ENCODE measurements around the gene PALLD. TPM values are rescaled to one million over a fixed set of nuclear protein-coding genes. Genes with fewer than 3 reads are reported as not detected.

Gene PALLD
- polyA plus RNA-seq, 1 donor (not counting 4 experiments of a cell fraction or from before 2014, with no cell fraction given) = 136 TPM

- TF ChIP-seq CTCF (optimal IDR thresholded peaks at IDR 0.05 in 1 of 3, IDR thresholded peaks at IDR 0.05 in 1 of 3, conservative IDR thresholded peaks at IDR 0.05 in 1 of 3; ENCODE audit: extremely low read depth in 1 of 3, insufficient read depth in 2 of 3, low read length in 3 of 3) = no peak
- no peak for TF ChIP-seq EZH2 (IDR thresholded peaks at IDR 0.05; ENCODE audit: low read length)
- H3K79me2 ChIP-seq (ENCODE audit: control insufficient read depth, insufficient read depth, low read length) = peaks cover 94% of the 10 kb centered on the region
- H3K4me2 ChIP-seq (ENCODE audit: control insufficient read depth, extremely low read depth, insufficient read depth, low read depth, low read length) = no peak overlapping the region
- H3K36me3 ChIP-seq (ENCODE audit: control insufficient read depth in 2 of 2, extremely low read depth in 1 of 2, insufficient read depth in 2 of 2, low read length in 2 of 2) = peaks cover 17 to 34% of the 10 kb centered on the region in 2 experiments
- peaks cover 11% of the 10 kb centered on the region for H4K20me1 ChIP-seq (ENCODE audit: control insufficient read depth, extremely low read depth, insufficient read depth, low read length)
- dilution Hi-C loops (cut with MboI; ENCODE audit: extremely low pct_ligation_motif_present, low sequenced_read_pairs) = no loop called here
- peaks cover 3% of the 10 kb centered on the region for H3K9me1 ChIP-seq (ENCODE audit: control insufficient read depth, extremely low read depth, insufficient read depth, low read length)
- H3K27me3 ChIP-seq (ENCODE audit: control insufficient read depth, extremely low read depth, insufficient read depth, low read length) = no peaks in the 10 kb centered on the region
- no peaks in the 10 kb centered on the region for H3K9me3 ChIP-seq (ENCODE audit: control insufficient read depth, low read depth, low read length)
- no peak for DNase-seq (ENCODE audit: low read depth, low spot score)
- no peak overlapping the region for H3K27ac ChIP-seq (ENCODE audit: control insufficient read depth, insufficient read depth, low read length)
- no peak for FAIRE-seq
- no peak overlapping the region for H3K4me3 ChIP-seq (ENCODE audit: control insufficient read depth in 2 of 3, extremely low read depth in 1 of 3, insufficient read depth in 2 of 3, low read depth in 1 of 3, low read length in 3 of 3)
- H2AFZ ChIP-seq (ENCODE audit: control insufficient read depth, low read length) = no peak overlapping the region
- peaks cover 29% of the 10 kb centered on the region for H3K4me1 ChIP-seq (ENCODE audit: control insufficient read depth, extremely low read depth, insufficient read depth, low read length)
- no peak overlapping the region for H3K9ac ChIP-seq (ENCODE audit: control insufficient read depth, extremely low read depth, insufficient read depth, low read length)
These were observed 367.1 kb downstream of the PALLD start for GRCh38 chr4:168863719-168864647.

- Histone ChIP-seq H3K79me2 (ENCODE audit: control insufficient read depth, insufficient read depth, low read length) (peaks cover 95% of the 10 kb centered on the region), H3K36me3 (ENCODE audit: control insufficient read depth in 2 of 2, extremely low read depth in 1 of 2, insufficient read depth in 2 of 2, low read length in 2 of 2) (peaks cover 15 to 37% of the 10 kb centered on the region in 2 experiments), H3K9me1 (ENCODE audit: control insufficient read depth, extremely low read depth, insufficient read depth, low read length) (peaks cover 3% of the 10 kb centered on the region), H3K9ac (ENCODE audit: control insufficient read depth, extremely low read depth, insufficient read depth, low read length) (no peak overlapping the region), H3K27ac (ENCODE audit: control insufficient read depth, insufficient read depth, low read length) (no peak overlapping the region), H3K4me1 (ENCODE audit: control insufficient read depth, extremely low read depth, insufficient read depth, low read length) (peaks cover 29% of the 10 kb centered on the region), H3K4me3 (ENCODE audit: control insufficient read depth in 2 of 3, extremely low read depth in 1 of 3, insufficient read depth in 2 of 3, low read depth in 1 of 3, low read length in 3 of 3) (no peak overlapping the region), H3K27me3 (ENCODE audit: control insufficient read depth, extremely low read depth, insufficient read depth, low read length) (no peaks in the 10 kb centered on the region), H4K20me1 (ENCODE audit: control insufficient read depth, extremely low read depth, insufficient read depth, low read length) (peaks cover 7% of the 10 kb centered on the region), H3K9me3 (ENCODE audit: control insufficient read depth, low read depth, low read length) (no peaks in the 10 kb centered on the region), H3K4me2 (ENCODE audit: control insufficient read depth, extremely low read depth, insufficient read depth, low read depth, low read length) (no peak overlapping the region), H2AFZ (ENCODE audit: control insufficient read depth, low read length) (no peak overlapping the region)
- FAIRE-seq (no peak), DNase-seq (ENCODE audit: low read depth, low spot score) (no peak)
- TF ChIP-seq EZH2 (IDR thresholded peaks at IDR 0.05; ENCODE audit: low read length) = no peak
- TF ChIP-seq CTCF (optimal IDR thresholded peaks at IDR 0.05 in 1 of 3, IDR thresholded peaks at IDR 0.05 in 1 of 3, conservative IDR thresholded peaks at IDR 0.05 in 1 of 3; ENCODE audit: extremely low read depth in 1 of 3, insufficient read depth in 2 of 3, low read length in 3 of 3) = peak in 2 of 3 experiments; percentile 13 to 33
- dilution Hi-C loops (cut with MboI; ENCODE audit: extremely low pct_ligation_motif_present, low sequenced_read_pairs) = no loop called here
These were observed 368.1 kb downstream of the PALLD start for GRCh38 chr4:168864821-168865541.

All from keratinocyte (primary cell).